OCI-LY3 (cell line): ENCODE measurements around the gene TJP3.

Experiments
- H2AFZ ChIP-seq: fragments of 200-600, 300-600 bp; shearing (Covaris generic); 2 replicates; pipeline ENCODE4 v1.6.0; 2014; ENCODE audit warnings: antibody characterized with exemption, low read depth, low read length
- H3K27ac ChIP-seq: fragments of 200-600, 300-600 bp; sonication (generic); 2 replicates; pipeline ENCODE4 v1.5.1; 2014; ENCODE audit warnings: mild to moderate bottlenecking, low read length, moderate library complexity, mixed read lengths
- H3K27me3 ChIP-seq: fragments of 200-600, 300-600 bp; sonication (generic); 2 replicates; pipeline ENCODE4 v1.6.1; 2014; ENCODE audit warnings: low read depth, low read length, mixed read lengths
- H3K36me3 ChIP-seq: fragments of 200-600, 300-600 bp; sonication (generic); replicated peaks from 2 replicates; pipeline ENCODE3; 2014; ENCODE audit warnings: low read depth, low read length, mixed read lengths
- H3K4me1 ChIP-seq: fragments of 300-600, 200-600 bp; sonication (generic); 2 replicates; pipeline ENCODE4 v1.6.1; 2014; ENCODE audit warnings: low read length, mixed read lengths
- H3K4me2 ChIP-seq: fragments of 200-600, 300-600 bp; sonication (generic); 2 replicates; pipeline ENCODE4 v1.6.1; 2014; ENCODE audit warnings: low read length, mixed read lengths
- H3K4me3 ChIP-seq: fragments of 300-600, 200-600 bp; sonication (generic); 2 replicates; pipeline ENCODE4 v1.5.1; 2014; ENCODE audit warnings: antibody characterized with exemption, mild to moderate bottlenecking, low read length, moderate library complexity
- H3K79me2 ChIP-seq: fragments of 300-600, 200-600 bp; shearing (Covaris generic); 2 replicates; pipeline ENCODE4 v1.6.1; 2014; ENCODE audit warnings: mild to moderate bottlenecking, low read length, mixed read lengths
- H3K9ac ChIP-seq: fragments of 300-600, 200-600 bp; shearing (Covaris generic); 2 replicates; pipeline ENCODE4 v1.6.0; 2014; ENCODE audit warnings: mild to moderate bottlenecking, low read length, moderate library complexity
- H3K9me3 ChIP-seq: fragments of 200-600, 300-600 bp; shearing (Covaris generic); 2 replicates; pipeline ENCODE4 v1.6.1; 2014; ENCODE audit warnings: low read length, mixed read lengths; ENCODE audit not compliant: insufficient read depth
- H4K20me1 ChIP-seq: fragments of 200-600, 300-600 bp; sonication (generic); 2 replicates; pipeline ENCODE4 v1.6.1; 2016; ENCODE audit warnings: low read length, mixed read lengths; ENCODE audit not compliant: insufficient read depth
- CTCF ChIP-seq: fragments of 200-600, 300-600 bp; sonication (generic); IDR thresholded peaks from 2 replicates; pipeline ENCODE4 v1.5.1; 2014; ENCODE audit warnings: antibody characterized with exemption, low read length, low read depth
- EZH2phosphoT487 ChIP-seq: fragments of 200-600 bp; shearing (Covaris generic); IDR thresholded peaks from 2 replicates; pipeline ENCODE4 v1.6.1; 2018; ENCODE audit warnings: antibody characterized with exemption, mixed run types, low read depth

The TJP3 gene, protein sequence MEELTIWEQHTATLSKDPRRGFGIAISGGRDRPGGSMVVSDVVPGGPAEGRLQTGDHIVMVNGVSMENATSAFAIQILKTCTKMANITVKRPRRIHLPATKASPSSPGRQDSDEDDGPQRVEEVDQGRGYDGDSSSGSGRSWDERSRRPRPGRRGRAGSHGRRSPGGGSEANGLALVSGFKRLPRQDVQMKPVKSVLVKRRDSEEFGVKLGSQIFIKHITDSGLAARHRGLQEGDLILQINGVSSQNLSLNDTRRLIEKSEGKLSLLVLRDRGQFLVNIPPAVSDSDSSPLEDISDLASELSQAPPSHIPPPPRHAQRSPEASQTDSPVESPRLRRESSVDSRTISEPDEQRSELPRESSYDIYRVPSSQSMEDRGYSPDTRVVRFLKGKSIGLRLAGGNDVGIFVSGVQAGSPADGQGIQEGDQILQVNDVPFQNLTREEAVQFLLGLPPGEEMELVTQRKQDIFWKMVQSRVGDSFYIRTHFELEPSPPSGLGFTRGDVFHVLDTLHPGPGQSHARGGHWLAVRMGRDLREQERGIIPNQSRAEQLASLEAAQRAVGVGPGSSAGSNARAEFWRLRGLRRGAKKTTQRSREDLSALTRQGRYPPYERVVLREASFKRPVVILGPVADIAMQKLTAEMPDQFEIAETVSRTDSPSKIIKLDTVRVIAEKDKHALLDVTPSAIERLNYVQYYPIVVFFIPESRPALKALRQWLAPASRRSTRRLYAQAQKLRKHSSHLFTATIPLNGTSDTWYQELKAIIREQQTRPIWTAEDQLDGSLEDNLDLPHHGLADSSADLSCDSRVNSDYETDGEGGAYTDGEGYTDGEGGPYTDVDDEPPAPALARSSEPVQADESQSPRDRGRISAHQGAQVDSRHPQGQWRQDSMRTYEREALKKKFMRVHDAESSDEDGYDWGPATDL

GRCh38 chr19:3708207-3708931 is at the start of gene TJP3:
Gene TJP3 (plus strand): TSS chr19:3708384. CDS start chr19:3728433, 20,049 bp downstream.
- H3K4me2 ChIP-seq, result no peak within 1 kb of the TSS
- H3K9ac ChIP-seq, result no peak within 1 kb of the TSS
- H2AFZ ChIP-seq, result no peak within 1 kb of the TSS

GRCh38 chr19:3658870-3659745 is 49.1 kb upstream of the TJP3 start:
- Histone ChIP-seq H4K20me1 (peaks cover 14% of the 10 kb centered on the region), H3K4me1 (peaks cover 22% of the 10 kb centered on the region), H3K36me3 (peaks cover 66% of the 10 kb centered on the region), H3K79me2 (no peaks in the 10 kb centered on the region), H3K27me3 (no peaks in the 10 kb centered on the region), H3K9ac (no peak overlapping the region), H3K27ac (no peak overlapping the region), H3K4me3 (no peak overlapping the region), H3K4me2 (no peak overlapping the region), H2AFZ (no peak overlapping the region), H3K9me3 (no peaks in the 10 kb centered on the region)
- TF ChIP-seq EZH2phosphoT487, result no peak
- no peak for TF ChIP-seq CTCF

More at GRCh38 chr19:3708207-3708931, at the start of gene TJP3:
- H3K9me3 ChIP-seq, result no peaks in the 10 kb centered on the region
- no peaks in the 10 kb centered on the region for H3K79me2 ChIP-seq
- no peak within 1 kb of the TSS for H3K4me3 ChIP-seq
- H3K4me1 ChIP-seq, result no peaks in the 10 kb centered on the region
- no peaks in the 10 kb centered on the region for H4K20me1 ChIP-seq
- H3K27ac ChIP-seq, result no peak within 1 kb of the TSS
- peaks cover 11% of the 10 kb centered on the region; the same call in 1 of the 2 replicates for H3K27me3 ChIP-seq
- TF ChIP-seq CTCF, result no peak
- no peak for TF ChIP-seq EZH2phosphoT487
- H3K36me3 ChIP-seq, result no peaks in the 10 kb centered on the region

GRCh38 chr19:3659746-3660112 is 48.5 kb upstream of the TJP3 start:
- Histone ChIP-seq H3K9me3 (no peaks in the 10 kb centered on the region), H2AFZ (no peak overlapping the region), H3K27ac (no peak overlapping the region), H3K4me1 (peaks cover 23% of the 10 kb centered on the region), H3K9ac (no peak overlapping the region), H3K4me3 (no peak overlapping the region), H4K20me1 (peaks cover 18% of the 10 kb centered on the region), H3K79me2 (no peaks in the 10 kb centered on the region), H3K36me3 (peaks cover 70% of the 10 kb centered on the region), H3K27me3 (no peaks in the 10 kb centered on the region), H3K4me2 (no peak overlapping the region)
- TF ChIP-seq EZH2phosphoT487 (no peak), CTCF (no peak)
